Measurements from ENCODE around the gene OR2F2.

DNA sequence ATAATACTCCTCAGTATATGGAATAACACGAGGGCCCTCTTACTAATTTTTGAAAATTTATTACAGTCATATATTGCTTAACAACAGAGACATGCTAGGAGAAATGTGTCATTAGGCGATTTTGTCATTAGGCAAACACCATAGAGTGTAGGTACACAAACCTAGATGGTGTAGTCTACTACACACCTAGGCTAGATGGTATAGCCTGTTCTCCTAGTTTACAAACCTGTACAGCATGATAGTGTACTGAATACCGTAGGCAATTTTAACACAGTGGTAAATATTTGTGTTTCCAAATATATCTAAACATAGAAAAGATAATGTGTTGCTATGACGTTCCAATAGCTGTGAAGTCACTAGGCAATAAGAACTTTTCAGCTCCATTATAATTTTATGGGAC is 32.4 kb downstream of the OR2F2 start:
- TF ChIP-seq PAX5 (IDR thresholded peaks at IDR 0.05; ENCODE audit: insufficient read depth, low read length, severe bottlenecking): no peak
- no peak for TF ChIP-seq POLR2AphosphoS5 (IDR thresholded peaks at IDR 0.05; ENCODE audit: low read depth, low read length)
